ENCODE measurements around the gene IDUA.
"Not testable (repeated sequence)": the region's sequence is repeated elsewhere in the genome, so short reads cannot be mapped to it uniquely, and the experiment has no call there.

IDUA gene

GRCh38 chr4:988726-989721 is 2.2 kb downstream of the IDUA start:
- no peak for DNase-seq

GRCh38 chr4:989722-990471 is 3.1 kb downstream of the IDUA start:
- DNase-seq = no peak

- DNase-seq = no peak
Measured at GRCh38 chr4:990746-991367, 4.0 kb downstream of the IDUA start.

- no peak for DNase-seq
Measured at GRCh38 chr4:991451-992296, 4.8 kb downstream of the IDUA start.

- no peak for DNase-seq
Measured at GRCh38 chr4:992297-993110, 5.7 kb downstream of the IDUA start.

GRCh38 chr4:993111-994029 is 6.5 kb downstream of the IDUA start, which contains the start of gene SLC26A1:
Gene SLC26A1 (minus strand): TSS chr4:993404. CDS start chr4:991703, 1,701 bp downstream.
- DNase-seq = no peak

GRCh38 chr4:995311-996026 is 8.6 kb downstream of the IDUA start:
- DNase-seq = no peak

- no peak for DNase-seq
Measured at GRCh38 chr4:996030-996996, 9.5 kb downstream of the IDUA start.

GRCh38 chr4:996997-997374 is 10.1 kb downstream of the IDUA start:
- no peak for DNase-seq

- DNase-seq = no peak
Measured at GRCh38 chr4:997375-998071, 10.7 kb downstream of the IDUA start.

- DNase-seq = no peak
Measured at GRCh38 chr4:998096-998691, 11.3 kb downstream of the IDUA start.

- not testable (repeated sequence) for DNase-seq
Measured at GRCh38 chr4:999240-999863, 12.5 kb downstream of the IDUA start.

- DNase-seq = no peak
Measured at GRCh38 chr4:999882-1000425, 13.1 kb downstream of the IDUA start.

- DNase-seq = no peak
Measured at GRCh38 chr4:1000686-1001260, 13.9 kb downstream of the IDUA start.

- no peak for DNase-seq
Measured at GRCh38 chr4:1001561-1002130, 14.8 kb downstream of the IDUA start.

- no peak for DNase-seq
Measured at GRCh38 chr4:1002131-1002630, 15.3 kb downstream of the IDUA start.
